CD4-positive, alpha-beta T cell treated with Interleukin-15 for 4 hours (primary cell): ENCODE measurements around the gene C3orf80.
"Not testable (repeated sequence)": the region's sequence is repeated elsewhere in the genome, so short reads cannot be mapped to it uniquely, and the experiment has no call there.

Experiments used
- DNase-seq: peaks from one replicate; pipeline ENCODE4 v3.0.0-alpha.2; 2020; ENCODE audit warnings: low spot score

C3orf80 gene

GRCh38 chr3:160225176-160226025, at the start of gene C3orf80:
Gene C3orf80, plus strand, starts transcription at chr3:160225422. Its CDS starts 214 bp downstream, at chr3:160225636.
- DNase-seq, result peak; percentile 10

GRCh38 chr3:160176923-160177322, 48.3 kb upstream of the C3orf80 start:
- no peak for DNase-seq

- DNase-seq, result not testable (repeated sequence)
Measured at GRCh38 chr3:160178661-160179060, 46.6 kb upstream of the C3orf80 start.

GRCh38 chr3:160179403-160179802, 45.8 kb upstream of the C3orf80 start:
- not testable (repeated sequence) for DNase-seq

GRCh38 chr3:160179906-160180305, 45.3 kb upstream of the C3orf80 start:
- DNase-seq, result no peak

GRCh38 chr3:160180581-160181216, 44.5 kb upstream of the C3orf80 start:
- DNase-seq, result no peak

GRCh38 chr3:160183345-160184076, 41.7 kb upstream of the C3orf80 start:
- no peak for DNase-seq

GRCh38 chr3:160184655-160185054, 40.6 kb upstream of the C3orf80 start:
- no peak for DNase-seq

- no peak for DNase-seq
Measured at GRCh38 chr3:160185751-160186150, 39.5 kb upstream of the C3orf80 start.

- no peak for DNase-seq
Measured at GRCh38 chr3:160187288-160187687, 37.9 kb upstream of the C3orf80 start.

GRCh38 chr3:160192310-160193029, 32.8 kb upstream of the C3orf80 start:
- no peak for DNase-seq

GRCh38 chr3:160193644-160194192, 31.5 kb upstream of the C3orf80 start:
- no peak for DNase-seq

- DNase-seq, result no peak
Measured at GRCh38 chr3:160194438-160194837, 30.8 kb upstream of the C3orf80 start.

- DNase-seq, result no peak
Measured at GRCh38 chr3:160195106-160195505, 30.1 kb upstream of the C3orf80 start.

- DNase-seq, result no peak
Measured at GRCh38 chr3:160196511-160197104, 28.6 kb upstream of the C3orf80 start.

GRCh38 chr3:160199108-160199507, 26.1 kb upstream of the C3orf80 start:
- no peak for DNase-seq

GRCh38 chr3:160200353-160200752, 24.9 kb upstream of the C3orf80 start:
- no peak for DNase-seq

- not testable (repeated sequence) for DNase-seq
Measured at GRCh38 chr3:160204396-160205011, 20.7 kb upstream of the C3orf80 start.

- no peak for DNase-seq
Measured at GRCh38 chr3:160205606-160206005, 19.6 kb upstream of the C3orf80 start.

- DNase-seq, result no peak
Measured at GRCh38 chr3:160210341-160210740, 14.9 kb upstream of the C3orf80 start.

- DNase-seq, result no peak
Measured at GRCh38 chr3:160210799-160211221, 14.4 kb upstream of the C3orf80 start.
